Measurements from ENCODE around the gene OTOP3. TPM values are rescaled to one million over a fixed set of nuclear protein-coding genes. Genes with fewer than 3 reads are reported as not detected.
"Not testable (repeated sequence)": the region's sequence is repeated elsewhere in the genome, so short reads cannot be mapped to it uniquely, and the experiment has no call there.

The OTOP3 gene
- total RNA-seq, 1 donor from 2014 or later: not detected

GRCh38 chr17:74911423-74911822 is 24.3 kb upstream of the OTOP3 start:
- ATAC-seq; intact Hi-C loops (cut with DNase I): not testable (repeated sequence)

GRCh38 chr17:74916136-74916850 is 19.4 kb upstream of the OTOP3 start:
- intact Hi-C loops (cut with DNase I): no loop called here
- DNase-seq (ENCODE audit: missing footprints): no peak

More at GRCh38 chr17:74911423-74911822, 24.3 kb upstream of the OTOP3 start:
- not testable (repeated sequence) for DNase-seq (ENCODE audit: missing footprints)

GRCh38 chr17:74916851-74917199 is 18.9 kb upstream of the OTOP3 start:
- ATAC-seq (no peak), DNase-seq (ENCODE audit: missing footprints) (no peak)
- intact Hi-C loops (cut with DNase I): no loop called here

More at GRCh38 chr17:74916136-74916850, 19.4 kb upstream of the OTOP3 start:
- no peak for ATAC-seq

GRCh38 chr17:74917430-74917829 is 18.3 kb upstream of the OTOP3 start:
- ATAC-seq (no peak), DNase-seq (ENCODE audit: missing footprints) (no peak)
- intact Hi-C loops (cut with DNase I): no loop called here

- ATAC-seq (no peak), DNase-seq (ENCODE audit: missing footprints) (no peak)
- intact Hi-C loops (cut with DNase I): no loop called here
Measured at GRCh38 chr17:74918906-74919305, 16.8 kb upstream of the OTOP3 start.

GRCh38 chr17:74919440-74920305 is 16.0 kb upstream of the OTOP3 start:
- intact Hi-C loops (cut with DNase I): no loop called here
- ATAC-seq (no peak), DNase-seq (ENCODE audit: missing footprints) (no peak)

- DNase-seq (ENCODE audit: missing footprints) (no peak), ATAC-seq (no peak)
- intact Hi-C loops (cut with DNase I): no loop called here
Measured at GRCh38 chr17:74920306-74920620, 15.4 kb upstream of the OTOP3 start.

GRCh38 chr17:74920642-74921025 is 15.1 kb upstream of the OTOP3 start:
- ATAC-seq (no peak), DNase-seq (ENCODE audit: missing footprints) (no peak)
- intact Hi-C loops (cut with DNase I): no loop called here

GRCh38 chr17:74921026-74921681 is 14.5 kb upstream of the OTOP3 start:
- intact Hi-C loops (cut with DNase I): no loop called here
- ATAC-seq (no peak), DNase-seq (ENCODE audit: missing footprints) (no peak)

- ATAC-seq: no peak
- DNase-seq (ENCODE audit: missing footprints): no peak
- intact Hi-C loops (cut with DNase I): no loop called here
Measured at GRCh38 chr17:74921769-74922168, 13.9 kb upstream of the OTOP3 start.

- DNase-seq (ENCODE audit: missing footprints) (no peak), ATAC-seq (no peak)
- intact Hi-C loops (cut with DNase I): no loop called here
Measured at GRCh38 chr17:74922172-74922571, 13.5 kb upstream of the OTOP3 start.

GRCh38 chr17:74922694-74923537 is 12.8 kb upstream of the OTOP3 start, which contains the start of gene USH1G:
Gene USH1G (minus strand): TSS chr17:74923255. CDS start chr17:74923073, 182 bp downstream.
- intact Hi-C loops (cut with DNase I): no loop called here
- ATAC-seq (peak; percentile 26), DNase-seq (ENCODE audit: missing footprints) (no peak)

GRCh38 chr17:74923538-74924249 is 12.0 kb upstream of the OTOP3 start:
- DNase-seq (ENCODE audit: missing footprints) (peak; percentile 90), ATAC-seq (peak; percentile 52)
- intact Hi-C loops (cut with DNase I): no loop called here

- ATAC-seq (peak; percentile 8), DNase-seq (ENCODE audit: missing footprints) (no peak)
- intact Hi-C loops (cut with DNase I): no loop called here
Measured at GRCh38 chr17:74924250-74924948, 11.3 kb upstream of the OTOP3 start, which contains the start of gene OTOP2. Gene OTOP2 (plus strand): TSS chr17:74924273. CDS start chr17:74924633, 360 bp downstream.

- intact Hi-C loops (cut with DNase I): no loop called here
- DNase-seq (ENCODE audit: missing footprints) (no peak), ATAC-seq (no peak)
Measured at GRCh38 chr17:74925242-74925641, 10.5 kb upstream of the OTOP3 start.

- no peak for DNase-seq (ENCODE audit: missing footprints)
- intact Hi-C loops (cut with DNase I): no loop called here
- no peak for ATAC-seq
Measured at GRCh38 chr17:74928786-74929185, 6.9 kb upstream of the OTOP3 start.

GRCh38 chr17:74930535-74931036 is 5.1 kb upstream of the OTOP3 start:
- intact Hi-C loops (cut with DNase I): no loop called here
- DNase-seq (ENCODE audit: missing footprints) (no peak), ATAC-seq (no peak)
